ENCODE measurements around the gene ABRAXAS1. TPM values are rescaled to one million over a fixed set of nuclear protein-coding genes. Genes with fewer than 3 reads are reported as not detected.
A peak's percentile ranks its signal among the peaks of the same experiment; 100 is the strongest.
"Not testable (repeated sequence)": the region's sequence is repeated elsewhere in the genome, so short reads cannot be mapped to it uniquely, and the experiment has no call there.

The ABRAXAS1 gene
- total RNA-seq: 10 to 100 TPM; 17.3 to 18.7 TPM

DNA sequence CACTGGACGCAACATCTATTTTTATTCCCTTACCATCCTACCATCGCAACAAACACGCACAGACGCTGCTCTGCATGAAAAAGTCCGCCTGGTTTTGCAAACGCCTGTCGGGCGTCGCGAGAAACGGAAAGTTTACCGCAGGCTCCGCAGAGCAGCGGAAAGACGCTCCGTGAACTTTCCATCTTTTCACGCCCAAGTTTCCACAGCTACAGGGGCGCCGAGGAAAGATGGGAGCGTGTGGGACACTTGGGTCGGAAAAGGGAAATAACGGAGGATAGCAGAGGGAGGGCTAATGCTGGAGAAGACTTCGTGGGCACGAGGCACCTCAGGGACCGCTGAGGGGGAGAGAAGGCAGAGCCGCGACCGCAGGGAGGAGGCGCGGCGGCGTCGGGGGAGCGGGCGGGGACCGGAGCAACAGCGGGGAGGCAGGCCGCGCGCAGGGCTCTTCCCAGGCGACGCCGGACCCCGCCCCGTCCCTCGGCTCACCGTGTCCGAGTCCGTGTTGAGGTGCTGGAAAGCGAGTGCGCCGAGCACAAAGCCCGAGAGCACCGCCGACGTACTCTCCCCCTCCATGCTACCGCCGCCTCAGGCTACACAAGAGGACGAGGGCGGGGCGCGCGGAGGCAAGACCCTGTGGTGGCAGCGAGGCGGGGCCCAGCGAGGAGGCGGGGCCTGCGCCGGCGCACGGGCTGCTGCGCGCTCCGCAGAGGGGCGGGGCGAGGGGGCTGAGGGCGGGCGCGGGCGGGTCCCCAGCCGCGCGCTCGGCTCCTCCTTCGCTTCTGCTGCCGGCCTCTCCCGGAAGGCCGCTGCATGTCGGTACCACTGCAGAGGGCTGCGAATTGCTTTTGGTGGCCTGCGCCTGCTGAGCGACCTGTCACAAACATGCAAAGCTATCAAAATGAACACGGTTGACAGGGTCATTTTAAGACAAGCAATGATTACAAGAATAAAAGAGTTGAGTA is at the start of gene ABRAXAS1:
TSS of gene ABRAXAS1 (minus strand) at position 601 of the 962 bp plus-strand sequence. CDS start at position 573, 28 bp downstream.
- H3K36me3 Mint-ChIP-seq (ENCODE audit: low read depth): peaks cover 4% of the 10 kb centered on the region
- H3K27ac Mint-ChIP-seq: peak within 1 kb of the TSS; percentile 95
- no peaks in the 10 kb centered on the region for H3K27me3 Mint-ChIP-seq
- ChIA-PET POLR2A (interaction anchor here (0.6 kb wide), 1 partner anchor 170 kb away, joined by 3 read pairs; no protein-coding TSS in a partner anchor), CTCF (interaction anchor here (1.1 to 1.6 kb wide), 2 partner anchors 16 to 59 kb away, joined by 4 read pairs; no protein-coding TSS in a partner anchor)
- peak; percentile 95 for DNase-seq
- H3K4me3 Mint-ChIP-seq: peak within 1 kb of the TSS; percentile 97
- no peaks in the 10 kb centered on the region for H3K9me3 Mint-ChIP-seq
- H3K4me1 Mint-ChIP-seq: peaks cover 29% of the 10 kb centered on the region

DNA sequence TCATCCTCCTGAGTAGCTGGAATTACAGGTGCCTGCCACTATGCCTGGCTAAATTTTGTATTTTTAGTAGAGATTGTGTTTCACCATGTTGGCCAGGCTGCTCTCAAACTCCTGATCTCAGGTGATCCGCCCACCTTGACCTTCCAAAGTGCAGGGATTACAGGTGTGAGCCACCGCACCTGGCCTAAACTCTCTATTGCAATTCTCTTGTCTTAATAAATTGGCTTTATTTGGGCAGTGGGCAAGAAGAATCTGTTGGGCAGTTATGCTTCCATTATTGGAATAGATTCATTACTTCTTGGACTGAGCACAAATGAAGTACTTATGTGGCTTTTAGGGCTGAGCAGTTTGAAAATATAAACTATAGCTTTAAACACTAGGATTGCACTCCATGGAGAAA is 42.8 kb upstream of the ABRAXAS1 start:
- H3K27ac Mint-ChIP-seq: no peak overlapping the region
- POLR2A ChIA-PET: no interaction called here
- H3K27me3 Mint-ChIP-seq: peaks cover 12% of the 10 kb centered on the region
- H3K36me3 Mint-ChIP-seq (ENCODE audit: low read depth): no peaks in the 10 kb centered on the region
- H3K9me3 Mint-ChIP-seq: peaks cover 3% of the 10 kb centered on the region
- H3K4me3 Mint-ChIP-seq: no peak overlapping the region
- CTCF ChIA-PET: interaction anchor here (0.8 to 1.1 kb wide), 2 partner anchors 10 to 54 kb away, joined by 3 to 4 read pairs; no protein-coding TSS in a partner anchor
- no peaks in the 10 kb centered on the region for H3K4me1 Mint-ChIP-seq
- DNase-seq: no peak

DNA sequence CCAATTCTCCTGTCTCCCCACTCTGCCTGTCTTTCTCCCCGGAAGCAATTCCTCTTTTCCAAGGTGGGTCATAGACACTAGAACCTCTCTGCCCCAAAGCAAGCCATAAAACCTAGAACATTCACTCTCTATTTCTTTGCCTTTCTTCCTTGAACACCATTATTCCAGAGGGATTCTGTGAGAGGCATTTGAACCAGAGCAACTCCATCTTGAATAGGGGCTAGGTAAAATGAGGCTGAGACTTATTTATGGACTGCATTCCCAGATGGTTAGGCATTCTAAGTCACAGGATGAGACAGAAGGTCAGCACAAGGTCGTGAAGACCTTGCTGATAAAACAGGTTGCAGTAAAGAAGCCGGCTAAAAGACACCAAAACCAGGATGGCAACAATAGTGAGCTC is 37.3 kb upstream of the ABRAXAS1 start:
- Mint-ChIP-seq H3K36me3 (ENCODE audit: low read depth) (no peaks in the 10 kb centered on the region), H3K4me3 (no peak overlapping the region), H3K27ac (no peak overlapping the region), H3K27me3 (peaks cover 6% of the 10 kb centered on the region), H3K4me1 (no peaks in the 10 kb centered on the region), H3K9me3 (no peaks in the 10 kb centered on the region)
- no peak for DNase-seq
- ChIA-PET POLR2A (no interaction called here), CTCF (no interaction called here)

DNA sequence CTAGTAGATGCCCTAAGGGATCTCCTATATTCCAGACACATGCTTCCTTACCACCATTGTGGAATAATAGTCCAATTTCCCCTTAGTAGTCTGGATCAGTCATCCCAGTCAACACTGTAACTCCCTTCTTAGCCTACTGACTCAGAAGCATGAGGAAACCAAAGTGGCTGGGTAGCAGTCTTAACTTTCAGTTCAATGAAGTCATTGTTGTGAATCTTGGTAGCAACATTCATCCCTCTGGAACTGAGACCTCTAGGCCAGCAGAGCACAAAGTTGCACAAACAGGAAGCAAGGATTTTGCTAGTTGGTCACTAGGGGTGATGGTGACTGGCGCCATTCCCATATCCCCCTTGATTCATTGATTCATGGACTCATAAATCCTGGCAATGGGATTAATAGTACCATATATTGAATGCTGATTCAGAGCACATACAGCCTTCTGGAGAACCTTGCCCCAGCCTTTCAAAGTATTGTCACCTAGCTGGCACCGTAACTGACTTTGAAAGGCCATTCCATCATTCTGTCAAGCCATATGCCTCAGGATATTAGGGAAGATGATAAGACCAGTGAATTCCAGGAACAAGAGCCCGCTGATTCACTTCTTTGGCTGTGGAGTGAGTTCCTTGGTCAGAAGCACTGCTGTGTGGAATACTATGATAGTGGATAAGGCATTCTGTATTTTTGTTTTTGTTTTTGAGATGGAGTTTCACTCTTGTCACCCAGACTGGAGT is 31.3 kb upstream of the ABRAXAS1 start:
- no peak for DNase-seq
- Mint-ChIP-seq H3K36me3 (ENCODE audit: low read depth) (no peaks in the 10 kb centered on the region), H3K27me3 (peaks cover 4% of the 10 kb centered on the region), H3K9me3 (no peaks in the 10 kb centered on the region), H3K27ac (no peak overlapping the region), H3K4me1 (no peaks in the 10 kb centered on the region), H3K4me3 (no peak overlapping the region)
- CTCF ChIA-PET: no interaction called here
- POLR2A ChIA-PET: no interaction called here

DNA sequence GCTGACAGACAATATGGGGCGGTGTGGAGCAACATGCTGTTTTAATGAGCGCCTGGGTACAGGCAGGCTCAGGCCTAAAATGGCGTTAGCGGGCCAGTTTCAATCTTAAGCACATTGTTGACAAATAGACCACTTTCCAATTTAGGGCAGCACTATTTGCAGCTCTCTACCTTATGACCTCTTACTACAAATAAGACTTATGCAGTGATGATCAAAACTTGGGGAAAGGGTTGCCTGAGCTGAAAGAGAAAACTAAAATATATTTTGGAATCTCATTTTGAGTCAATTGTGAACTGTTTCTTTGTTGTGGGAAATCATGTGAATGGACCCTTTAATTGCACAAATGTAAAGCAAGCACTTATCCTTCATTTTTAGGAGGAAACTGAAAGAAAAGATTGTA is 25.5 kb upstream of the ABRAXAS1 start:
- Mint-ChIP-seq H3K36me3 (ENCODE audit: low read depth) (no peaks in the 10 kb centered on the region), H3K4me3 (no peak overlapping the region), H3K9me3 (no peaks in the 10 kb centered on the region), H3K27me3 (peaks cover 2% of the 10 kb centered on the region), H3K27ac (no peak overlapping the region), H3K4me1 (no peaks in the 10 kb centered on the region)
- no peak for DNase-seq
- POLR2A ChIA-PET: no interaction called here
- CTCF ChIA-PET: interaction anchor here (1.0 to 4.0 kb wide), 5 partner anchors 11 to 134 kb away, joined by 3 to 34 read pairs (median 7); no protein-coding TSS in a partner anchor

DNA sequence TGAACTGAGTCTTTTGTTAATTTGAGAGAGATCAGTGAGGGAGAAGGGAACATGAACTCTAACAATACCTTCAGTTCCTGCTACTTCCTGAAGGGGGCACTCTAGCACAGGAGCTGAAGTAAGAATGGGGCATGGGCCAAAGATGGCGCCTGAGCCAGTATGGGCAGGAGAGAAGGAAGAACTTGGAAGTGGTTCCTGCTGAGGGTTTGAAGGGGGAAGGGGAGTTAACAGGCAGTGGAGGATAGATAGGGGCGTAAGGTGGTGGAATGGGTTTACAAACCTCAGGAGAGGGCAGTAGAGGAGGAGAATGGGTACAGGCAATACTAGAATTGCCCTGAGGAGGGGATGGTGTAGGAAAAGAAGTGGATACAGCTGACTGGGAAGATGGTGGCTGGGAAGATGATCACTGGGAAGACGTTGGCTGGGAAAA is 24.3 kb upstream of the ABRAXAS1 start:
- H3K36me3 Mint-ChIP-seq (ENCODE audit: low read depth); H3K4me1 Mint-ChIP-seq; H3K9me3 Mint-ChIP-seq; H3K4me3 Mint-ChIP-seq; POLR2A ChIA-PET; H3K27ac Mint-ChIP-seq; H3K27me3 Mint-ChIP-seq: not testable (repeated sequence)
- peak; percentile 67 for DNase-seq
- CTCF ChIA-PET: interaction anchor here (1.0 to 4.0 kb wide), 10 partner anchors 10 to 403 kb away, joined by 3 to 34 read pairs (median 5); no protein-coding TSS in a partner anchor

DNA sequence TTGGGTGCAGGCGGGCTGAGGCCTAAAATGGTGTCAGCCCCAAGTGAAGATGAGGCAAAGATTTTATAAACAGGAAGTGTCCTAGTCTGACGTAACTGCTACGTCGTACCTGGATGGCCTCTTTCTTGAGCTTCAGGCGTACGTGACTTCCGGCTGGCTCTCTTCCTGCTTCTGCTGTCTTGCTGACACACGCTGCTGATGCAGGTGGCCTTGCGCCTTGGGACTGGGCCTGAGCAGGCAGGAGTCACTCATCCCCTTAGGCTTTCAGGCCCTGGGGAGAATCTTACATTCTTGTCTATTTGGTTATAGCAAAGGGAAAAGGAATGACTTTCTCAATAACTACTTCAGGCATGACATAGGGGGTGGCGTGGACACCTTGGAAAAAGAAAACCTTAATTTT is 20.1 kb upstream of the ABRAXAS1 start:
- CTCF ChIA-PET: interaction anchor here (0.6 kb wide), 1 partner anchor 18 kb away, joined by 3 read pairs; no protein-coding TSS in a partner anchor
- POLR2A ChIA-PET: no interaction called here
- H3K4me3 Mint-ChIP-seq: no peak overlapping the region

DNA sequence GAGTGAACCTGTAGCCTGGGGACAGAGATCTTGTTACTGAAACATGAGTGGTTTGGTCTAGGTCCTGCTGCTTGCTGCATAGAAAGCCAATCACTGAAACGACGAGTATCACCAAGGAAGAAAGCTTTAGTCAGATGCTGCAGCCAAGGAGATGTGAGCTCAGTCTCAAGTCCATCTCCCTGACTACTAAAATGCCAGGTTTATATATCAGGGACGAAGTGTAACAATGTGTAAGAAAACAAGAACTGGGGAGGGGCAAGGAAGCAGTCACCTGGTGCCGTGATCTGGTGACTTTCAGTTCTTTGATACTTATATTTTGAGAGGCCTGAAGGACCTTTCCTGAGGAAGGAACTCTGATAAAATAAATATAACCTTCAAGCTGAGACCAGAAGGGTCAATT is 19.6 kb upstream of the ABRAXAS1 start:
- ChIA-PET POLR2A (no interaction called here), CTCF (interaction anchor here (0.6 kb wide), 2 partner anchors 17 to 141 kb away, joined by 3 read pairs; no protein-coding TSS in a partner anchor)
- H3K9me3 Mint-ChIP-seq: no peaks in the 10 kb centered on the region
- no peak for DNase-seq
- H3K27ac Mint-ChIP-seq: peak overlapping the region; percentile 77
- H3K4me1 Mint-ChIP-seq: peaks cover 11% of the 10 kb centered on the region
- no peaks in the 10 kb centered on the region for H3K27me3 Mint-ChIP-seq
- H3K4me3 Mint-ChIP-seq: no peak overlapping the region
- H3K36me3 Mint-ChIP-seq (ENCODE audit: low read depth): peaks cover 4% of the 10 kb centered on the region

More for the DNA sequence above, 20.1 kb upstream of the ABRAXAS1 start:
- Mint-ChIP-seq H3K27me3 (no peaks in the 10 kb centered on the region), H3K27ac (peak overlapping the region; percentile 77), H3K4me1 (peaks cover 11% of the 10 kb centered on the region), H3K9me3 (no peaks in the 10 kb centered on the region), H3K36me3 (ENCODE audit: low read depth) (peaks cover 4% of the 10 kb centered on the region)
- no peak for DNase-seq

DNA sequence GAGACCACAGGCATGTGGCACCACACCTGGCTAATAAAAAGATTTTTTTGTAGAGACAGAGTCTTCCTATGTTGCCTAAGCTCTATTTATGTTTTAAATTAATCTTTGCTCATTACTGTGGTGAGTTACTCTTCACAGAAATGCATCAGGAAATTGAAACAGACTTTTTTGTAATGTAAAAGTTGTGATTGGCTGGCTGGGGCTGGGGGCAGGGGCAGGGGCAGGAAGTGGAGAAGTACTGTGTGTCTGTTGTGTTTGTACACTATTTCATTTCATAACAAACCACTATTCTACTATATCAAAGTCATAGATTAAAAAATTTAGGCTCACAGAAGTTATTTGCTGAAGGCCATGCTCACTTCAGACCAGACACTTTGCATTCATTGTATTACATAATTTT is 19.1 kb upstream of the ABRAXAS1 start:
- POLR2A ChIA-PET: no interaction called here
- H3K27ac Mint-ChIP-seq: peak overlapping the region; percentile 77

DNA sequence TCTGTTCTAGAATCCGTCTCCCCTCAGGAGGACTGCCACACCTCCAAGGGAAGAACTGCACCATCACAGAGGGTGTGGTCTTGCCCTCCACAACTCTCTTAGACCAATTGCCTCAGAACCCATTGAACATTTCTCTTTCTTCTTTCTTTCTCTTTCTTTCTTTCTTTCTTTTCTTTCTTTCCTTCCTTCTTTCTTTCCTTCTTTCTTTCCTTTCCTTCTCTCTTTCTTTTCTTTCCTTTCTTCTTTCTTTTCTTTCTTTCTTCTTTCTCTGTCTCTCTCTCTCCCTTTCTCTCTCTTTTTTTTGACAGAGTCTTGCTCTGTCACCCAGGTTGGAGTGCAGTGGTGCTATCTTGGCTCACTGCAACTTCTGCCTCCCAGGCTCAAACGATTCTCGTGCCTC is 16.8 kb upstream of the ABRAXAS1 start:
- H3K36me3 Mint-ChIP-seq (ENCODE audit: low read depth); H3K9me3 Mint-ChIP-seq; H3K27me3 Mint-ChIP-seq; POLR2A ChIA-PET; DNase-seq; H3K4me3 Mint-ChIP-seq: not testable (repeated sequence)
- Mint-ChIP-seq H3K27ac (peak overlapping the region; percentile 19), H3K4me1 (peaks cover 11% of the 10 kb centered on the region)
- CTCF ChIA-PET: interaction anchor here (1.4 kb wide), 1 partner anchor 12 kb away, joined by 4 read pairs; no protein-coding TSS in a partner anchor

More for the DNA sequence above, 19.1 kb upstream of the ABRAXAS1 start:
- no peaks in the 10 kb centered on the region for H3K27me3 Mint-ChIP-seq
- no peak overlapping the region for H3K4me3 Mint-ChIP-seq
- peak; percentile 33 for DNase-seq
- H3K36me3 Mint-ChIP-seq (ENCODE audit: low read depth): peaks cover 4% of the 10 kb centered on the region
- CTCF ChIA-PET: no interaction called here
- H3K9me3 Mint-ChIP-seq: no peaks in the 10 kb centered on the region
- H3K4me1 Mint-ChIP-seq: peaks cover 11% of the 10 kb centered on the region

DNA sequence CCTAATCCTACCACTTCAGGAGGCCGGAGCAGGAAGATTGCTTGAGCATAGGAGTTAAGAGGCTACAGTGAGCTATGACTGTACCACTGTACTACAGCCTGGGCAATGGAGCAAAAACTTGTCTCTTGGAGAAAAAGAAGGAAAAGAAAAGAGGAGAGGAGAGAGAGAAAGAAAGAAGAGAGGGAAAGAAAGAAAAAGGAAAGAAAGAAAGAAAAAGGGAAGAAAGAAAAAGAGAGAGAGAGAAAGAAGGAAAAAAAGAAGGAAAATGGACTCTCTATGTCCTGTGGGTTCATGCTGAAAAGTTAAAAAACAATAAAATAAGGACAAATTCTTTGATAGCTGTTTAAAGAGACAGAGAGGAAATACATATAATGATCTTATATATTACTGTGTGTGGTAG is 13.3 kb upstream of the ABRAXAS1 start:
- H3K4me3 Mint-ChIP-seq: no peak overlapping the region
- no peak for DNase-seq
- no peaks in the 10 kb centered on the region for H3K4me1 Mint-ChIP-seq
- no peaks in the 10 kb centered on the region for H3K36me3 Mint-ChIP-seq (ENCODE audit: low read depth)
- CTCF ChIA-PET: interaction anchor here (1.0 to 4.1 kb wide), 3 partner anchors 12 to 38 kb away, joined by 3 to 34 read pairs (median 3); partner anchors contain the start of gene GPAT3
- no peak overlapping the region for H3K27ac Mint-ChIP-seq
- H3K27me3 Mint-ChIP-seq: no peaks in the 10 kb centered on the region
- no peaks in the 10 kb centered on the region for H3K9me3 Mint-ChIP-seq
- POLR2A ChIA-PET: no interaction called here

DNA sequence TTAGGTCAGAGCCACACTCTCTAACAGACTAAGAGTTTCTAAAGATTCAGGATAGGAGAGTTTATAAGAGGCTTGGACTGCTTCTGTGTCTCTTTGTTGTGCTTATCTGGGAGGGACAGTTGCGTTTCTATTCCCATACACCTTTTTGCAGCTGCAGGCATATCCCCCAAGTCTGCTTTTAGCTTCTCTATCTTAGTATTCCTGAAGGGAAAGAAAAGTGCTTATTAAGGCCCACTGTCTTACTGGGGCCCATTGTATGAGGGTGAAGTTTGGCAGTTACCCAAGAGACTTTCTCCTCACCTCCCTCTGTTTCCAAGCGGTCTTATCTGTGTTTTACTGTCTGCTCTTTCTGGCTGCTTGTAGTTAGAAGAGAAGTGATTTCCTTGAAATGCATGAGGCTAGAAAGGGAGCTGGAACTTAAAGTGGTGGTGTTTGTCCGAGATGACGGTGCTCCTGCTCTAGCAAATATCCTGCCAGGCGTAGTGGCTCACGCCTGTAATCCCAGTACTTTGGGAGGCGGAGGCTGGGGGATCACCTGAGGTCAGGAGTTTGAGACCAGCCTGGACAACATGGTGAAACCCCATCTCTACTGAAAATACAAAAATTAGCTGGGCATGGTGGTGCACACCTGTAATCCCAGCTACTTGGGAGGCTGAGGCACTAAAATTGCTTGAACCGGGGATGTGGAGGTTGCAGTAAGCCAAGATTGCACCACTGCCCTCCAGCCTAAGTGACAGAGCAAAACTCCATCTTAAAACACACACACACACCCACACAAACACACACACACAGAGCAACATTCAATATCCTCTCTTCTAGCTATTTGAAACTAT is 11.4 kb upstream of the ABRAXAS1 start:
- CTCF ChIA-PET: interaction anchor here (0.6 kb wide), 1 partner anchor 158 kb away, joined by 4 read pairs; no protein-coding TSS in a partner anchor
- H3K4me1 Mint-ChIP-seq; H3K27me3 Mint-ChIP-seq; POLR2A ChIA-PET; H3K36me3 Mint-ChIP-seq (ENCODE audit: low read depth); H3K4me3 Mint-ChIP-seq; H3K27ac Mint-ChIP-seq; H3K9me3 Mint-ChIP-seq; DNase-seq: not testable (repeated sequence)
